ENCODE measurements around the gene ERFL.

ERFL gene

DNA sequence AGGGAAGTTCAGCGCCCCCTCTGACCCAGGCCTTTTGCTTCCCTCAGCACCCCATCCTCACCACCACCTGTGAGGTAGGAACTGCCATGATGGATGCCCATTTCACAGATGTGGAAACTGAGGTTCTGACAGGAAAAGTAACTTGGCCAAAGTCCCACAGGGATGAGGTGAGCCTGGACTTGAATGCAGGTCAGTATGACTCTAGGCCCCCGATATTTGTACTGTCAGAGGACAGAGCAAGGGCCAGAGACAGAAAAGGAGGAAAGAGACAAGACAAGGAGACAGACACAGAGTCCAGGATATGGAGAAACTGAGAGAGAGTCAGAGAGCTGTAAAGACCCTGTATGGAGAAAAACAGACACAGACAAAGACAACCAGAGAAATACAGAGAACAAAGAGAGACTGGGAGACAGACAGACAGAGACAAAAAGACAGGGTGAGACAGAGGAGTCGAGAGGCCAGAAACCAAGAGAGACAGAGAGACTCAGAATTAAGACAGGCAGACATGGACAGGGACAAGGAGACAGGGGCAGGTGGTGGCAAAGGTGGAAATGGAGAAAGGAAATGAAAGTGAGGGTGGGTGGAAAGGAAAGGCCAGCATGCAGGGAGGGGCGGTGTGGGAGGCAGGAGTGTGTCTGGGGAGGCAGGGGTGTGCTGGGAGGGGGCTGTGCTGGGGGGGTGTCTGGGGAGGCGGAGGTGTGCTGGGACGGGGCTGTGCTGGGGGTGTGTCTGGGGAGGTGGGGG, 5.0 kb downstream of the ERFL start:
- TF ChIP-seq, protein P1, sequence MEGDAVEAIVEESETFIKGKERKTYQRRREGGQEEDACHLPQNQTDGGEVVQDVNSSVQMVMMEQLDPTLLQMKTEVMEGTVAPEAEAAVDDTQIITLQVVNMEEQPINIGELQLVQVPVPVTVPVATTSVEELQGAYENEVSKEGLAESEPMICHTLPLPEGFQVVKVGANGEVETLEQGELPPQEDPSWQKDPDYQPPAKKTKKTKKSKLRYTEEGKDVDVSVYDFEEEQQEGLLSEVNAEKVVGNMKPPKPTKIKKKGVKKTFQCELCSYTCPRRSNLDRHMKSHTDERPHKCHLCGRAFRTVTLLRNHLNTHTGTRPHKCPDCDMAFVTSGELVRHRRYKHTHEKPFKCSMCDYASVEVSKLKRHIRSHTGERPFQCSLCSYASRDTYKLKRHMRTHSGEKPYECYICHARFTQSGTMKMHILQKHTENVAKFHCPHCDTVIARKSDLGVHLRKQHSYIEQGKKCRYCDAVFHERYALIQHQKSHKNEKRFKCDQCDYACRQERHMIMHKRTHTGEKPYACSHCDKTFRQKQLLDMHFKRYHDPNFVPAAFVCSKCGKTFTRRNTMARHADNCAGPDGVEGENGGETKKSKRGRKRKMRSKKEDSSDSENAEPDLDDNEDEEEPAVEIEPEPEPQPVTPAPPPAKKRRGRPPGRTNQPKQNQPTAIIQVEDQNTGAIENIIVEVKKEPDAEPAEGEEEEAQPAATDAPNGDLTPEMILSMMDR (IDR thresholded peaks at IDR 0.05; ENCODE audit: borderline replicate concordance, extremely low read depth, low read length, poor library complexity, severe bottlenecking) = no peak
- TF ChIP-seq EZH2 (IDR thresholded peaks at IDR 0.05; ENCODE audit: borderline replicate concordance, low read depth, low read length, severe bottlenecking) = no peak
- H2AFZ ChIP-seq (ENCODE audit: low read depth, low read length) = no peak overlapping the region
- no peak overlapping the region for H3K4me2 ChIP-seq (ENCODE audit: insufficient read depth, low read length)
- no peaks in the 10 kb centered on the region for H3K79me2 ChIP-seq (ENCODE audit: insufficient read depth, low read length)
- no peaks in the 10 kb centered on the region for H3K9me3 ChIP-seq (ENCODE audit: insufficient read depth, low read length, severe bottlenecking)
- H3K27ac ChIP-seq (ENCODE audit: low read length) = no peak overlapping the region
- H3K36me3 ChIP-seq (ENCODE audit: insufficient read depth, low read length) = peaks cover 5% of the 10 kb centered on the region; the same call in 1 of the 2 replicates
- peaks cover 16% of the 10 kb centered on the region; the same call in 1 of the 2 replicates for H4K20me1 ChIP-seq (ENCODE audit: insufficient read depth, low read length)
- peaks cover 14% of the 10 kb centered on the region for H3K4me1 ChIP-seq (ENCODE audit: insufficient read depth, low read length)
- H3K27me3 ChIP-seq (ENCODE audit: insufficient read depth, low read length, poor library complexity) = no peaks in the 10 kb centered on the region
- no peak overlapping the region for H3K9ac ChIP-seq (ENCODE audit: low read depth, low read length)
- ATAC-seq (ENCODE audit: insufficient read depth, low read depth) (no peak), DNase-seq (no peak)
- no peak overlapping the region for H3K4me3 ChIP-seq (ENCODE audit: low read depth in 1 of 2, low read length in 2 of 2)

DNA sequence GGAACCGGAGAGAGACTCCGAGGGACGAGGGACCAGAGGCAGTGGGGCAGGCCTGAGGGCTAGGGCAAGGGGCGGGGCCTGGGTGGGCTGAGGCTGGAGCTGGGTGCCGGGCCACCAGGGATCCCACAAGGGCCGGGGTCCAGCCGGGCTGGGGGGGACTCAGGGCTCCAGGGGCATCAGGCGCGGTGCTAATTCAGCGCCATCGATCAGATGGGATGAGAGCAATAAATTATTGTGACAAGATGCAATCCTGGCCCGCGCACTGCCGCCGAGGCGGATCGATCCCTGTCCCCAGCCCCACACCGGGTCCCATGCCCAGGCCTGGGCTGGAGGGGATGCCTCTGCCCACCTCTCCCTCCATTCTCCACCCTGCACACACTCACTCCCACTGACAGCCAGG, 5.7 kb downstream of the ERFL start:
- Histone ChIP-seq H3K4me1 (ENCODE audit: insufficient read depth, low read length) (peaks cover 9% of the 10 kb centered on the region), H3K9me3 (ENCODE audit: insufficient read depth, low read length, severe bottlenecking) (no peaks in the 10 kb centered on the region), H3K9ac (ENCODE audit: low read depth, low read length) (no peak overlapping the region), H3K79me2 (ENCODE audit: insufficient read depth, low read length) (no peaks in the 10 kb centered on the region), H3K27me3 (ENCODE audit: insufficient read depth, low read length, poor library complexity) (no peaks in the 10 kb centered on the region), H3K4me3 (ENCODE audit: low read depth in 1 of 2, low read length in 2 of 2) (no peak overlapping the region), H4K20me1 (ENCODE audit: insufficient read depth, low read length) (peaks cover 21% of the 10 kb centered on the region; the same call in 1 of the 2 replicates), H3K36me3 (ENCODE audit: insufficient read depth, low read length) (peaks cover 5% of the 10 kb centered on the region; the same call in 1 of the 2 replicates), H2AFZ (ENCODE audit: low read depth, low read length) (no peak overlapping the region), H3K27ac (ENCODE audit: low read length) (no peak overlapping the region), H3K4me2 (ENCODE audit: insufficient read depth, low read length) (no peak overlapping the region)
- ATAC-seq (ENCODE audit: insufficient read depth, low read depth) (no peak), DNase-seq (no peak)
- TF ChIP-seq EZH2 (IDR thresholded peaks at IDR 0.05; ENCODE audit: borderline replicate concordance, low read depth, low read length, severe bottlenecking) = no peak
- TF ChIP-seq, protein P1 (IDR thresholded peaks at IDR 0.05; ENCODE audit: borderline replicate concordance, extremely low read depth, low read length, poor library complexity, severe bottlenecking) = no peak

DNA sequence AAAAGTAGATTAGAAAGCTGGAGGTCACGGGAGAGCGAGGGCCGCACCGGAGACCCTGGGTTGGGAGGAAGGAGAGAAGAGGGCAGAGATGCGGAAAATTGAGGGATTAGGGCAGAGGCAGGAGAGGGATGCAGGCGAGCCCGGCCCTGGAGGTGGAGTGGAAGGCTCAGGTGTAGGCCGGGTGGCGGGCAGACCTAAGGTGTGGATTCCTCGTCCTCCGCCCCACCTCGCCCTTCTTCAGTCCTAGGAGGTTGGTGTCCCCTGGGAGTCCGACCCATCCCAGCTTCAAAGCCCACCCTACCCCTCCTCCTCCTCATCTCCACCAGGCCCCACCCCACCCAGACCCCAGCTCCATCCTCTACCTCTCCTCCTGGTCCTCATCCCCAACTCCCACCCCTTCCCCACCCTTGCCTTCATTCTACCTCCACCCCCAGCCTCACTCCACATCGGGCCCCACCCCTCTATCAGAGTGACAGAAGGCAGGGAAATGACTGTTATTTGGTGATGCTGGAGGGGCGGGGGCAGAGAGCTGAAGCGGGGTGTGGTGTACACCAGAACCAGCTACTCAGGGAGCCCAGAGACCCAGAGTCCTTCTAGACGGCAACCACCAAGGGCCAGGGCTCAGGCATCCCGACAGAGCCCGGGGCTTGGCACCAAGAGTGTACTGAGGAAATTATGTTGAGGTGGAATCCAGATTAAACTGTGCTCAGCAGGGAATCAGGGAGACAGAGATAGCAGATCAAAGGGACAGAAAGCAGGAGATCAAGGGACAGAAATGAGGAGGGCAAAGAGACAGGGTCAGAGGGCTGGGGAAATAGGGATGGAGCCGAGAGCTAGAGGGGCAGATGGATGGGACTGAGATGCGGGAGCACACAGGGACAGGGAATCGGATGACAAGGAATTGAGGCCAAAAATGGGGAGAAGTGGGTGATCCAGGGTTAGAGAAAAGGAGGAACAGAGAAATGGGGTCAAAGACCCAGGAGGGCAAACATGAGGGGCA, 6.4 kb downstream of the ERFL start:
- no peak for ATAC-seq (ENCODE audit: insufficient read depth, low read depth)
- no peak for DNase-seq

More for the DNA sequence above, 6.4 kb downstream of the ERFL start:
- Histone ChIP-seq H4K20me1 (ENCODE audit: insufficient read depth, low read length) (peaks cover 22% of the 10 kb centered on the region; the same call in 1 of the 2 replicates), H3K9me3 (ENCODE audit: insufficient read depth, low read length, severe bottlenecking) (no peaks in the 10 kb centered on the region), H3K79me2 (ENCODE audit: insufficient read depth, low read length) (no peaks in the 10 kb centered on the region), H3K4me2 (ENCODE audit: insufficient read depth, low read length) (no peak overlapping the region), H3K9ac (ENCODE audit: low read depth, low read length) (no peak overlapping the region), H3K36me3 (ENCODE audit: insufficient read depth, low read length) (peaks cover 5% of the 10 kb centered on the region; the same call in 1 of the 2 replicates), H3K4me1 (ENCODE audit: insufficient read depth, low read length) (peaks cover 2% of the 10 kb centered on the region; the same call in 1 of the 2 replicates), H3K4me3 (ENCODE audit: low read depth in 1 of 2, low read length in 2 of 2) (no peak overlapping the region), H3K27ac (ENCODE audit: low read length) (no peak overlapping the region), H2AFZ (ENCODE audit: low read depth, low read length) (no peak overlapping the region), H3K27me3 (ENCODE audit: insufficient read depth, low read length, poor library complexity) (no peaks in the 10 kb centered on the region)
- no peak for TF ChIP-seq EZH2 (IDR thresholded peaks at IDR 0.05; ENCODE audit: borderline replicate concordance, low read depth, low read length, severe bottlenecking)
- TF ChIP-seq, protein P1 (IDR thresholded peaks at IDR 0.05; ENCODE audit: borderline replicate concordance, extremely low read depth, low read length, poor library complexity, severe bottlenecking) = no peak
